NCI-H2029 (cell line): ENCODE data around the gene RASD1.
"Not testable (repeated sequence)": the region's sequence is repeated elsewhere in the genome, so short reads cannot be mapped to it uniquely, and the experiment has no call there.

Experiments
- DNase-seq: peaks from one replicate; lab custom pipeline; 2025; lab: John Stamatoyannopoulos, UW

Gene RASD1

GRCh38 chr17:17469358-17469757, 26.8 kb downstream of the RASD1 start:
- no peak for DNase-seq

- DNase-seq = no peak
These were observed 27.8 kb downstream of the RASD1 start for GRCh38 chr17:17468217-17469010.

- DNase-seq = no peak
These were observed 28.5 kb downstream of the RASD1 start for GRCh38 chr17:17467720-17468119.

GRCh38 chr17:17467016-17467415, 29.2 kb downstream of the RASD1 start:
- no peak for DNase-seq

- no peak for DNase-seq
These were observed 29.7 kb downstream of the RASD1 start for GRCh38 chr17:17466511-17466910.

GRCh38 chr17:17465878-17466277, 30.3 kb downstream of the RASD1 start:
- DNase-seq = not testable (repeated sequence)

- DNase-seq = no peak
These were observed 32.4 kb downstream of the RASD1 start for GRCh38 chr17:17463821-17464220.

GRCh38 chr17:17462048-17462824, 34.0 kb downstream of the RASD1 start:
- DNase-seq = no peak

GRCh38 chr17:17460038-17460437, 36.2 kb downstream of the RASD1 start:
- DNase-seq = no peak

GRCh38 chr17:17457680-17458079, 38.5 kb downstream of the RASD1 start:
- DNase-seq = no peak

GRCh38 chr17:17456251-17456650, 39.9 kb downstream of the RASD1 start:
- no peak for DNase-seq

GRCh38 chr17:17455173-17455572, 41.0 kb downstream of the RASD1 start:
- DNase-seq = no peak

- peak; percentile 60 for DNase-seq
These were observed 41.5 kb downstream of the RASD1 start for GRCh38 chr17:17454700-17455099.

- no peak for DNase-seq
These were observed 41.9 kb downstream of the RASD1 start for GRCh38 chr17:17454276-17454675.

GRCh38 chr17:17453088-17453487, 43.1 kb downstream of the RASD1 start:
- DNase-seq = no peak

GRCh38 chr17:17448723-17449122, 47.5 kb downstream of the RASD1 start:
- no peak for DNase-seq

- DNase-seq = no peak
These were observed 48.1 kb downstream of the RASD1 start for GRCh38 chr17:17448076-17448475.

- DNase-seq = no peak
These were observed 48.9 kb downstream of the RASD1 start for GRCh38 chr17:17447264-17447663.

- no peak for DNase-seq
These were observed 49.5 kb downstream of the RASD1 start for GRCh38 chr17:17446666-17447155.

GRCh38 chr17:17445925-17446665, 50.1 kb downstream of the RASD1 start:
- DNase-seq = peak; percentile 69

- DNase-seq = peak; percentile 6
These were observed 50.8 kb downstream of the RASD1 start for GRCh38 chr17:17445296-17445924.
